HepG2 (cell line): ENCODE measurements around the gene PKN2. TPM values are rescaled to one million over a fixed set of nuclear protein-coding genes. Genes with fewer than 3 reads are reported as not detected.

Experiments used
- CHD2 ChIP-seq: IDR thresholded peaks from 2 replicates; pipeline ENCODE4 v1.6.1; 2011; ENCODE audit warnings: low read depth, low read length, improper control_type of control experiment
- FIP1L1 ChIP-seq: fragments of 200-400 bp; formaldehyde crosslinking; IDR thresholded peaks from 2 replicates; pipeline ENCODE4 v1.6.1; 2018; ENCODE audit warnings: low read depth, mild to moderate bottlenecking, low read length, moderate library complexity, borderline replicate concordance; ENCODE audit not compliant: insufficient read depth
- MAFK ChIP-seq, 2 experiments: IDR thresholded peaks in 1 of 2; conservative IDR thresholded peaks in 1 of 2; 2 replicates each; pipeline ENCODE4 v1.6.1; 2011; ENCODE audit warnings: improper control_type of control experiment in 2 of 2, low read length in 2 of 2
- PLRG1 ChIP-seq: fragments of 450-650 bp; conservative IDR thresholded peaks from 2 replicates; pipeline ENCODE4 v1.6.1; 2016
- POGZ ChIP-seq: sonication (generic); formaldehyde crosslinking; IDR thresholded peaks from 2 replicates; pipeline ENCODE4 v1.4.0; 2020; ENCODE audit warnings: mild to moderate bottlenecking, missing genetic modification reagents
- POLR2AphosphoS5 ChIP-seq: IDR thresholded peaks from 2 replicates; pipeline ENCODE4 v1.6.1; 2012; ENCODE audit warnings: low read depth, low read length
- PRMT3 ChIP-seq: sonication (generic); formaldehyde crosslinking; IDR thresholded peaks from 2 replicates; pipeline ENCODE4 v1.8.1; 2022; ENCODE audit warnings: low read depth, mild to moderate bottlenecking, moderate library complexity, missing genetic modification reagents, borderline replicate concordance
- SP5 ChIP-seq: IDR thresholded peaks from 2 replicates; pipeline ENCODE4 v1.6.1; 2016; ENCODE audit warnings: low read depth, borderline replicate concordance
- STAG1 ChIP-seq: sonication (generic); formaldehyde crosslinking; IDR thresholded peaks from 2 replicates; pipeline ENCODE4 v1.4.0; 2020; ENCODE audit warnings: missing genetic modification reagents
- TEAD2 ChIP-seq: sonication (generic); formaldehyde crosslinking; IDR thresholded peaks from 2 replicates; pipeline ENCODE4 v1.9.0; 2021; ENCODE audit warnings: missing genetic modification reagents
- ZFP1 ChIP-seq: IDR thresholded peaks from 2 replicates; pipeline ENCODE4 v1.6.1; 2016
- ZNF205 ChIP-seq: IDR thresholded peaks from 2 replicates; pipeline ENCODE4 v1.6.1; 2018; ENCODE audit warnings: missing biosample characterization, missing genetic modification reagents
- ZNF335 ChIP-seq: sonication (generic); formaldehyde crosslinking; IDR thresholded peaks from 2 replicates; pipeline ENCODE4 v1.4.0; 2020; ENCODE audit warnings: missing genetic modification reagents
- ZNF460 ChIP-seq: sonication (generic); formaldehyde crosslinking; IDR thresholded peaks from 2 replicates; pipeline ENCODE4 v1.5.1; 2020; ENCODE audit warnings: missing genetic modification reagents, mild to moderate bottlenecking, borderline replicate concordance
- ZNF552 ChIP-seq: sonication (generic); formaldehyde crosslinking; IDR thresholded peaks from 2 replicates; pipeline ENCODE4 v1.9.0; 2022; ENCODE audit warnings: missing genetic modification reagents, mild to moderate bottlenecking, borderline replicate concordance
- ZNF709 ChIP-seq: sonication (generic); formaldehyde crosslinking; IDR thresholded peaks from 2 replicates; pipeline ENCODE4 v1.5.0; 2020; ENCODE audit warnings: mild to moderate bottlenecking, missing genetic modification reagents
- polyA plus RNA-seq, 8 experiments: library from polyadenylated mRNA; depleted of rRNA in 3 of 8; stranded (reverse) in 7 of 8; unstranded in 1 of 8; fragments of >200 nt; fragmentation: Illumina TruSeq in 4 of 8; extraction: Trizol in 4 of 8; gene quantifications; 2 replicates each; pipeline versions ENCODE4 v1.2.1 to v1.2.3, GENCODE V29; 2011 to 2016; ENCODE audit warnings: low read depth in 4 of 8, missing spikeins in 1 of 8, mixed read lengths in 1 of 8; ENCODE audit not compliant: insufficient read depth in 1 of 8
- total RNA-seq, 5 experiments: library from RNA; depleted of rRNA; stranded (reverse); fragments of >200 nt; fragmentation: Illumina TruSeq; extraction: Trizol; gene quantifications; 2 replicates each; pipeline ENCODE4 v1.2.3, GENCODE V29; 2016; ENCODE audit warnings: low read depth in 1 of 5
- TF ChIP-seq, protein P1 (sequence below): sonication (generic); formaldehyde crosslinking; IDR thresholded peaks from 2 replicates; pipeline ENCODE4 v1.4.0; 2020; ENCODE audit warnings: missing genetic modification reagents
- TF ChIP-seq, protein P2 (sequence below): sonication (generic); formaldehyde crosslinking; IDR thresholded peaks from 2 replicates; pipeline ENCODE4 v1.4.0; 2020; ENCODE audit warnings: missing genetic modification reagents, borderline replicate concordance
- TF ChIP-seq, protein P3 (sequence below): IDR thresholded peaks from 2 replicates; pipeline ENCODE4 v1.6.1; 2016

The PKN2 gene
- total and polyA plus RNA-seq, 2 of the 13 experiments (the other 11 are each of a cell fraction or from before 2014, with no cell fraction given), result 17.0 to 29.4 TPM

DNA sequence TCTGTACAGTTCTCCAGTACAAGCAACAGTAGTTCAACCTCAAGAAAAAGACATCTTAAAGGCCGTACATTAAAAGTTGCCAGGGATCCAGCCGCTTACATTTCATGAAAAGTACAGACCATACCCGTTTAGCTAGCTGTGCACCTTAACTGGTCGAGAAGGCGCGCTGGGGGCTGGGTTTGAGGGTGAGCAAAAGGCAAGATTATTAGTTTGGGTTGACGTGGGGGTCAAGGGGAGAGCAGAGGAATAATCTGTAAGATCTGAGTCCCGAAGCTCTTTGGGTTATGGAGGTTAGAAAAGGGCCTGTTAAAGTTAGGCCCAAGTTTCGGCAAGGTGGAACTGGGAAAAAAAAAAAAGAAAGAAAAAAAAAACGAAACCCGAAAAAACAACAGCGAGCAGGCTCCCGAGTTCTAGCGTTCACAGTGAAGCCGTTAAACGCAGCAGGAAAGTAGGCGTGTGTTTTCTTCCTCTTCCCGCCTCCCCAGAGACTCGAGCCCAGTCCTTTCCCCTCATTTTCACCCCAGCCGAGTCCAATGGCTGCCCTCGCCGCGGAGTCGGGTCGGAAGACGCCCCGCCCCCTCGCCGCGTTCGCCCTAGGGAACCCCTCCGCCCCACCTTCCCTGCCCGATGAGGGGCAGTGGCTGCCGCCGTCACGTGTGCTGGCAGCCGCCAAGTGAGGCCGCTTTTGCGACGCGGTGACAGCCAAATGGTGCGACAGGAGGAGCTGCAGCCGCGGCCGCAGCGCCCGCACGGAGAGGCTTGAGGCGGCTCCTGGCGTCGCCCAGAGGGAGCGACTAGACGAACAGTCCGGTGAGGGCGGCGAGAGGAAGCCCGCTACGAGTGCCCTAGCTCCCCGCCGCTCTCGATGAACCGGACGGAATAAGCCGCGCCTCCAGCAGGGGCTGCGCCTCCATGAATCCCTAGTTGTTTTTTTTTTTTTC lies at the start of gene PKN2 (continued):
- TF ChIP-seq, protein P1, sequence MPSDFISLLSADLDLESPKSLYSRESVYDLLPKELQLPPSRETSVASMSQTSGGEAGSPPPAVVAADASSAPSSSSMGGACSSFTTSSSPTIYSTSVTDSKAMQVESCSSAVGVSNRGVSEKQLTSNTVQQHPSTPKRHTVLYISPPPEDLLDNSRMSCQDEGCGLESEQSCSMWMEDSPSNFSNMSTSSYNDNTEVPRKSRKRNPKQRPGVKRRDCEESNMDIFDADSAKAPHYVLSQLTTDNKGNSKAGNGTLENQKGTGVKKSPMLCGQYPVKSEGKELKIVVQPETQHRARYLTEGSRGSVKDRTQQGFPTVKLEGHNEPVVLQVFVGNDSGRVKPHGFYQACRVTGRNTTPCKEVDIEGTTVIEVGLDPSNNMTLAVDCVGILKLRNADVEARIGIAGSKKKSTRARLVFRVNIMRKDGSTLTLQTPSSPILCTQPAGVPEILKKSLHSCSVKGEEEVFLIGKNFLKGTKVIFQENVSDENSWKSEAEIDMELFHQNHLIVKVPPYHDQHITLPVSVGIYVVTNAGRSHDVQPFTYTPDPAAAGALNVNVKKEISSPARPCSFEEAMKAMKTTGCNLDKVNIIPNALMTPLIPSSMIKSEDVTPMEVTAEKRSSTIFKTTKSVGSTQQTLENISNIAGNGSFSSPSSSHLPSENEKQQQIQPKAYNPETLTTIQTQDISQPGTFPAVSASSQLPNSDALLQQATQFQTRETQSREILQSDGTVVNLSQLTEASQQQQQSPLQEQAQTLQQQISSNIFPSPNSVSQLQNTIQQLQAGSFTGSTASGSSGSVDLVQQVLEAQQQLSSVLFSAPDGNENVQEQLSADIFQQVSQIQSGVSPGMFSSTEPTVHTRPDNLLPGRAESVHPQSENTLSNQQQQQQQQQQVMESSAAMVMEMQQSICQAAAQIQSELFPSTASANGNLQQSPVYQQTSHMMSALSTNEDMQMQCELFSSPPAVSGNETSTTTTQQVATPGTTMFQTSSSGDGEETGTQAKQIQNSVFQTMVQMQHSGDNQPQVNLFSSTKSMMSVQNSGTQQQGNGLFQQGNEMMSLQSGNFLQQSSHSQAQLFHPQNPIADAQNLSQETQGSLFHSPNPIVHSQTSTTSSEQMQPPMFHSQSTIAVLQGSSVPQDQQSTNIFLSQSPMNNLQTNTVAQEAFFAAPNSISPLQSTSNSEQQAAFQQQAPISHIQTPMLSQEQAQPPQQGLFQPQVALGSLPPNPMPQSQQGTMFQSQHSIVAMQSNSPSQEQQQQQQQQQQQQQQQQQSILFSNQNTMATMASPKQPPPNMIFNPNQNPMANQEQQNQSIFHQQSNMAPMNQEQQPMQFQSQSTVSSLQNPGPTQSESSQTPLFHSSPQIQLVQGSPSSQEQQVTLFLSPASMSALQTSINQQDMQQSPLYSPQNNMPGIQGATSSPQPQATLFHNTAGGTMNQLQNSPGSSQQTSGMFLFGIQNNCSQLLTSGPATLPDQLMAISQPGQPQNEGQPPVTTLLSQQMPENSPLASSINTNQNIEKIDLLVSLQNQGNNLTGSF (CRISPR knock-in tag), result no peak
- no peak for TF ChIP-seq ZNF709 (CRISPR knock-in tag)
- TF ChIP-seq SP5 (CRISPR knock-in tag), result peak; percentile 64
- no peak; the same call in 1 of the 2 replicates for TF ChIP-seq ZNF205 (CRISPR knock-in tag)
- no peak; the same call in 1 of the 2 replicates for TF ChIP-seq ZNF335 (CRISPR knock-in tag)
- no peak for TF ChIP-seq ZNF552 (CRISPR knock-in tag)
- TF ChIP-seq STAG1 (CRISPR knock-in tag), result peak; percentile 21; the same call in 1 of the 2 replicates
- TF ChIP-seq MAFK (conservative IDR thresholded peaks at IDR 0.05 in 1 of 2, IDR thresholded peaks at IDR 0.05 in 1 of 2; ENCODE audit: low read length in 2 of 2), result no peak
- TF ChIP-seq PLRG1, result no peak
- TF ChIP-seq ZFP1 (CRISPR knock-in tag), result peak; percentile 72; the same call in 1 of the 2 replicates
- TF ChIP-seq POLR2AphosphoS5, result peak; percentile 88
- 0 out of 2 replicates have a peak, but pooled peaks have one; percentile 70 for TF ChIP-seq FIP1L1
- TF ChIP-seq, protein P2, sequence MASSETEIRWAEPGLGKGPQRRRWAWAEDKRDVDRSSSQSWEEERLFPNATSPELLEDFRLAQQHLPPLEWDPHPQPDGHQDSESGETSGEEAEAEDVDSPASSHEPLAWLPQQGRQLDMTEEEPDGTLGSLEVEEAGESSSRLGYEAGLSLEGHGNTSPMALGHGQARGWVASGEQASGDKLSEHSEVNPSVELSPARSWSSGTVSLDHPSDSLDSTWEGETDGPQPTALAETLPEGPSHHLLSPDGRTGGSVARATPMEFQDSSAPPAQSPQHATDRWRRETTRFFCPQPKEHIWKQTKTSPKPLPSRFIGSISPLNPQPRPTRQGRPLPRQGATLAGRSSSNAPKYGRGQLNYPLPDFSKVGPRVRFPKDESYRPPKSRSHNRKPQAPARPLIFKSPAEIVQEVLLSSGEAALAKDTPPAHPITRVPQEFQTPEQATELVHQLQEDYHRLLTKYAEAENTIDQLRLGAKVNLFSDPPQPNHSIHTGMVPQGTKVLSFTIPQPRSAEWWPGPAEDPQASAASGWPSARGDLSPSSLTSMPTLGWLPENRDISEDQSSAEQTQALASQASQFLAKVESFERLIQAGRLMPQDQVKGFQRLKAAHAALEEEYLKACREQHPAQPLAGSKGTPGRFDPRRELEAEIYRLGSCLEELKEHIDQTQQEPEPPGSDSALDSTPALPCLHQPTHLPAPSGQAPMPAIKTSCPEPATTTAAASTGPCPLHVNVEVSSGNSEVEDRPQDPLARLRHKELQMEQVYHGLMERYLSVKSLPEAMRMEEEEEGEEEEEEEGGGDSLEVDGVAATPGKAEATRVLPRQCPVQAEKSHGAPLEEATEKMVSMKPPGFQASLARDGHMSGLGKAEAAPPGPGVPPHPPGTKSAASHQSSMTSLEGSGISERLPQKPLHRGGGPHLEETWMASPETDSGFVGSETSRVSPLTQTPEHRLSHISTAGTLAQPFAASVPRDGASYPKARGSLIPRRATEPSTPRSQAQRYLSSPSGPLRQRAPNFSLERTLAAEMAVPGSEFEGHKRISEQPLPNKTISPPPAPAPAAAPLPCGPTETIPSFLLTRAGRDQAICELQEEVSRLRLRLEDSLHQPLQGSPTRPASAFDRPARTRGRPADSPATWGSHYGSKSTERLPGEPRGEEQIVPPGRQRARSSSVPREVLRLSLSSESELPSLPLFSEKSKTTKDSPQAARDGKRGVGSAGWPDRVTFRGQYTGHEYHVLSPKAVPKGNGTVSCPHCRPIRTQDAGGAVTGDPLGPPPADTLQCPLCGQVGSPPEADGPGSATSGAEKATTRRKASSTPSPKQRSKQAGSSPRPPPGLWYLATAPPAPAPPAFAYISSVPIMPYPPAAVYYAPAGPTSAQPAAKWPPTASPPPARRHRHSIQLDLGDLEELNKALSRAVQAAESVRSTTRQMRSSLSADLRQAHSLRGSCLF (CRISPR knock-in tag), result no peak
- 0 out of 2 replicates have a peak, but pooled peaks have one; percentile 16 for TF ChIP-seq CHD2
- TF ChIP-seq, protein P3, sequence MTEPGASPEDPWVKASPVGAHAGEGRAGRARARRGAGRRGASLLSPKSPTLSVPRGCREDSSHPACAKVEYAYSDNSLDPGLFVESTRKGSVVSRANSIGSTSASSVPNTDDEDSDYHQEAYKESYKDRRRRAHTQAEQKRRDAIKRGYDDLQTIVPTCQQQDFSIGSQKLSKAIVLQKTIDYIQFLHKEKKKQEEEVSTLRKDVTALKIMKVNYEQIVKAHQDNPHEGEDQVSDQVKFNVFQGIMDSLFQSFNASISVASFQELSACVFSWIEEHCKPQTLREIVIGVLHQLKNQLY, result 0 out of 2 replicates have a peak, but pooled peaks have one; percentile 20
- TF ChIP-seq TEAD2 (CRISPR knock-in tag), result no peak
- TF ChIP-seq ZNF460 (CRISPR knock-in tag), result no peak
- peak; percentile 99 for TF ChIP-seq POGZ (CRISPR knock-in tag)
- TF ChIP-seq PRMT3, result no peak
